ENCODE data around the gene SLC5A2.
"Not testable (repeated sequence)": the region's sequence is repeated elsewhere in the genome, so short reads cannot be mapped to it uniquely, and the experiment has no call there.

Gene SLC5A2

GRCh38 chr16:31505483-31505882 is 22.6 kb downstream of the SLC5A2 start:
- Histone ChIP-seq H3K9me3 (ENCODE audit: control insufficient read depth, low read length) (no peaks in the 10 kb centered on the region), H3K9ac (ENCODE audit: low read length) (no peak overlapping the region), H3K4me3 (ENCODE audit: low read length) (no peak overlapping the region), H3K36me3 (ENCODE audit: control insufficient read depth, insufficient read depth, low read length, severe bottlenecking) (peaks cover 1% of the 10 kb centered on the region), H3K4me1 (ENCODE audit: control insufficient read depth, insufficient read depth, low read length) (peaks cover 29% of the 10 kb centered on the region), H3K27me3 (replicated peaks; ENCODE audit: control insufficient read depth, insufficient read depth, low read length) (no peaks in the 10 kb centered on the region)
- no peak for DNase-seq (ENCODE audit: low read depth)

DNA sequence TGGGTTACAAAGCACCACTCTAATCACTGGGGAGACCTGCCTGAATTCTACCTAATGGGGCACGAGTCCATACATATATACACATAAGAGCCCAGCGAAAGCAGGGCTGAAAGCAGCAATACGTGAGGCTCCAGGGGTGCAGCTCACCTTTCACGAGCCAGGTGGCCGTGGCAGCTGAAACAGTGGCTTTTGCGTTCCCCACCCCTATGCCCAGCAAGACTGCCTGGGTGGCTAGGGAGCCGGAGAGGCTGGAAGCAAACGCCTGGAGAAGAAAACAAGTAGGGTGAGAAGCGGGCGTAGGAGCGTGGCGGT is 24.6 kb downstream of the SLC5A2 start:
- DNase-seq (ENCODE audit: low read depth), result no peak
- no peaks in the 10 kb centered on the region for H3K36me3 ChIP-seq (ENCODE audit: control insufficient read depth, insufficient read depth, low read length, severe bottlenecking)

DNA sequence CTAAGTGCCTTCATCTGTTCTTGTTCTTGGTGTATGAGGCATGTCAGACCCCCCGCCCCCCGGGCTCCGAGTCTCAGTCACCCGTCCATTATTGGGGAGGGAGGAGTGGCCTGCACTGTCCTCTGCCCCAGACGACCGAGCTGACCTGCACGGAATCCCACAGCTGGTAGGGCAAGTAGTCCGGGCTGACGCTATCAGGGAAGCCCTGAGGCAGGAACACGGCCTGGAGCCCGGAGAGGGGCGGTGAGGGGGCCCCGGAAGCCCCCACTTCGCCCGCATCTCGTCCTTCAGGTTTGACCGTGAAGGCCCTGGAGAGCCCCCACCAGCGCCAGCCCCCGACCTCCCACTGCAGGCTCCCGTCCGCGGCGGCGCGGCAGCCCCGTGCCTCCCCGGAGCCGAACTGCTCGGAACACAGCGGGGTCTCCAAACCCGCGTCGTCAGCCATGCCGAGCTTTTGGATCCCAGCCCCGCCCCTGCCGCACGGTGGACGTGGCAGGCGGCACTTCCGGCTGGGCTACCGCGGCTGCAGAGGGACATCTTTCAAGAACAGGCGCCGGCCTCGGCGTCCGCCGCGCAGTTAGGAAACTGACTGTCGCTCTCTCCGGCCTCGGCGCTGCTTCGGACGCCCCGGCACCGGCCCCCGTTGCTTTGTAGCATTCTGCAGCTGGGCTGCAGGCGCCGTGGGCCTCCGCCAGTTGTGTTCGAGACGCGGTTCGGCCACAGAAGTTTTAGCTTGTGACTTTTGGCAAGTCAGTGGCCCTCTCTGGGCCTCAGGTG is 25.2 kb downstream of the SLC5A2 start, which contains the start of gene RUSF1:
RUSF1 (minus strand) TSS at position 463 of the 777 bp plus-strand sequence; CDS start at position 445, 18 bp downstream.
- no peaks in the 10 kb centered on the region for H3K9me3 ChIP-seq (ENCODE audit: control insufficient read depth, low read length)
- peak within 1 kb of the TSS; percentile 95 for H3K4me3 ChIP-seq (ENCODE audit: low read length)
- H3K9ac ChIP-seq (ENCODE audit: low read length), result peak within 1 kb of the TSS; percentile 92
- no peaks in the 10 kb centered on the region for H3K36me3 ChIP-seq (ENCODE audit: control insufficient read depth, insufficient read depth, low read length, severe bottlenecking)
- H3K4me1 ChIP-seq (ENCODE audit: control insufficient read depth, insufficient read depth, low read length), result peaks cover 21% of the 10 kb centered on the region
- H3K27me3 ChIP-seq (replicated peaks; ENCODE audit: control insufficient read depth, insufficient read depth, low read length), result no peaks in the 10 kb centered on the region
- peak; percentile 95 for DNase-seq (ENCODE audit: low read depth)

More for the DNA sequence above, 24.6 kb downstream of the SLC5A2 start:
- Histone ChIP-seq H3K4me3 (ENCODE audit: low read length) (peak overlapping the region; percentile 95), H3K9ac (ENCODE audit: low read length) (peak overlapping the region; percentile 92), H3K9me3 (ENCODE audit: control insufficient read depth, low read length) (no peaks in the 10 kb centered on the region), H3K27me3 (replicated peaks; ENCODE audit: control insufficient read depth, insufficient read depth, low read length) (no peaks in the 10 kb centered on the region), H3K4me1 (ENCODE audit: control insufficient read depth, insufficient read depth, low read length) (peaks cover 27% of the 10 kb centered on the region)

DNA sequence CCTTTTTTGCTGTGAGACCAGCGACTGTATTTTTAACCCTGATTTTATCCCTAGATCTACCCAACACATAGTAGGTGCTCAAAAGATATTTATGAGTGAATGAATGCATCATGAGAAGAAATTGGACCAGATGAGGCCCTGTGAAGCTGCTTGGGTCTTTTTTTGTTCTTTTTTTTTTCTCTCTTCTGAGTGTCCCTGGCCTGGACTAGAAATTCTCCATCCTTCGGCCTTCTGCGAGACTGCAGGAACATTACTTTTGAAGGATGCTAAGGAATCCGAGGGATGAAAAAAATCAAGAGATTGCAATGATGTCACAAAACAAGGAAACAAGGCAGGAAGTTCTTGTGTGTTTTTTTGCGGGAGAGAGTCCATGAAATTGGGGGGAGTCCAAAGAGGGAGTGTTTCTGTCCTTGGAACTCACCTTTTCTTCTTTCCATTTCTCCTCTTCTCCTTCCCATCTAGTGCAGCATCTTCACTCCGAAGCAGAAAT is 25.8 kb downstream of the SLC5A2 start:
- no peaks in the 10 kb centered on the region for H3K36me3 ChIP-seq (ENCODE audit: control insufficient read depth, insufficient read depth, low read length, severe bottlenecking)
- DNase-seq (ENCODE audit: low read depth), result peak; percentile 58
- peak overlapping the region; percentile 92 for H3K9ac ChIP-seq (ENCODE audit: low read length)
- peak overlapping the region; percentile 95 for H3K4me3 ChIP-seq (ENCODE audit: low read length)
- peaks cover 18% of the 10 kb centered on the region for H3K4me1 ChIP-seq (ENCODE audit: control insufficient read depth, insufficient read depth, low read length)
- no peaks in the 10 kb centered on the region for H3K9me3 ChIP-seq (ENCODE audit: control insufficient read depth, low read length)
- no peaks in the 10 kb centered on the region for H3K27me3 ChIP-seq (replicated peaks; ENCODE audit: control insufficient read depth, insufficient read depth, low read length)

DNA sequence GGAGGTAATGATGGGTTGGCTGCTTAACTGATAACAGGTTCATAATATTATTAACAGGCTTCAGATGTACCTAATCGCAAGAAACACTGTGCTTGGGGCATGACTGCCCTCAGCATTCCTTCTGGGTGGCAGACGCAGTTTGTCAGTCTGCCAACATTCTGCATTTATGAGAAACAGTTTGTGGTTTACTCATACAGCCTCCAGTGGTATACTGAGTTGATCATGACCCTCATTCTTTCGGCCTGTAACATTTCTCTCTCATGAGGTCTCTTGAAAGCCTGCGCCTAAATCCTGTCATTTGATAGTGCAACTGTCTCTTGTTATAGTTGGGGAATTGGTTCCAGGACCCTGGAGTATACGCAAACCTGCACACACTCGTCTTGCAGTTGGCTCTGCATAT is 30.2 kb downstream of the SLC5A2 start:
- no peaks in the 10 kb centered on the region for H3K27me3 ChIP-seq (replicated peaks; ENCODE audit: control insufficient read depth, insufficient read depth, low read length)
- no peak overlapping the region for H3K4me3 ChIP-seq (ENCODE audit: low read length)
- no peaks in the 10 kb centered on the region for H3K36me3 ChIP-seq (ENCODE audit: control insufficient read depth, insufficient read depth, low read length, severe bottlenecking)
- peak; percentile 86 for DNase-seq (ENCODE audit: low read depth)
- peaks cover 9% of the 10 kb centered on the region for H3K4me1 ChIP-seq (ENCODE audit: control insufficient read depth, insufficient read depth, low read length)
- H3K9ac ChIP-seq (ENCODE audit: low read length), result no peak overlapping the region
- no peaks in the 10 kb centered on the region for H3K9me3 ChIP-seq (ENCODE audit: control insufficient read depth, low read length)

- DNase-seq (ENCODE audit: low read depth), result no peak
- H3K4me1 ChIP-seq (ENCODE audit: control insufficient read depth, insufficient read depth, low read length), result peaks cover 8% of the 10 kb centered on the region
- H3K27me3 ChIP-seq (replicated peaks; ENCODE audit: control insufficient read depth, insufficient read depth, low read length), result no peaks in the 10 kb centered on the region
- no peak overlapping the region for H3K4me3 ChIP-seq (ENCODE audit: low read length)
- H3K36me3 ChIP-seq (ENCODE audit: control insufficient read depth, insufficient read depth, low read length, severe bottlenecking), result no peaks in the 10 kb centered on the region
- H3K9ac ChIP-seq (ENCODE audit: low read length), result no peak overlapping the region
- H3K9me3 ChIP-seq (ENCODE audit: control insufficient read depth, low read length), result no peaks in the 10 kb centered on the region
These were observed 31.0 kb downstream of the SLC5A2 start for GRCh38 chr16:31513884-31514283.

- no peaks in the 10 kb centered on the region for H3K27me3 ChIP-seq (replicated peaks; ENCODE audit: control insufficient read depth, insufficient read depth, low read length)
- H3K4me3 ChIP-seq (ENCODE audit: low read length), result no peak overlapping the region
- H3K36me3 ChIP-seq (ENCODE audit: control insufficient read depth, insufficient read depth, low read length, severe bottlenecking), result no peaks in the 10 kb centered on the region
- H3K4me1 ChIP-seq (ENCODE audit: control insufficient read depth, insufficient read depth, low read length), result no peaks in the 10 kb centered on the region
- no peaks in the 10 kb centered on the region for H3K9me3 ChIP-seq (ENCODE audit: control insufficient read depth, low read length)
- DNase-seq (ENCODE audit: low read depth), result no peak
- H3K9ac ChIP-seq (ENCODE audit: low read length), result no peak overlapping the region
These were observed 35.0 kb downstream of the SLC5A2 start for GRCh38 chr16:31517800-31518402.

GRCh38 chr16:31519759-31520431 is 37.0 kb downstream of the SLC5A2 start:
- DNase-seq (ENCODE audit: low read depth), result no peak
- H3K36me3 ChIP-seq (ENCODE audit: control insufficient read depth, insufficient read depth, low read length, severe bottlenecking), result no peaks in the 10 kb centered on the region

GRCh38 chr16:31521368-31521767 is 38.4 kb downstream of the SLC5A2 start:
- no peak for DNase-seq (ENCODE audit: low read depth)
- peaks cover 2% of the 10 kb centered on the region for H3K27me3 ChIP-seq (replicated peaks; ENCODE audit: control insufficient read depth, insufficient read depth, low read length)
- no peaks in the 10 kb centered on the region for H3K4me1 ChIP-seq (ENCODE audit: control insufficient read depth, insufficient read depth, low read length)
- H3K36me3 ChIP-seq (ENCODE audit: control insufficient read depth, insufficient read depth, low read length, severe bottlenecking), result no peaks in the 10 kb centered on the region
- no peak overlapping the region for H3K4me3 ChIP-seq (ENCODE audit: low read length)
- H3K9me3 ChIP-seq (ENCODE audit: control insufficient read depth, low read length), result no peaks in the 10 kb centered on the region
- no peak overlapping the region for H3K9ac ChIP-seq (ENCODE audit: low read length)

More at GRCh38 chr16:31519759-31520431, 37.0 kb downstream of the SLC5A2 start:
- Histone ChIP-seq H3K27me3 (replicated peaks; ENCODE audit: control insufficient read depth, insufficient read depth, low read length) (peaks cover 2% of the 10 kb centered on the region), H3K9me3 (ENCODE audit: control insufficient read depth, low read length) (no peaks in the 10 kb centered on the region), H3K4me3 (ENCODE audit: low read length) (no peak overlapping the region), H3K9ac (ENCODE audit: low read length) (no peak overlapping the region), H3K4me1 (ENCODE audit: control insufficient read depth, insufficient read depth, low read length) (no peaks in the 10 kb centered on the region)

DNA sequence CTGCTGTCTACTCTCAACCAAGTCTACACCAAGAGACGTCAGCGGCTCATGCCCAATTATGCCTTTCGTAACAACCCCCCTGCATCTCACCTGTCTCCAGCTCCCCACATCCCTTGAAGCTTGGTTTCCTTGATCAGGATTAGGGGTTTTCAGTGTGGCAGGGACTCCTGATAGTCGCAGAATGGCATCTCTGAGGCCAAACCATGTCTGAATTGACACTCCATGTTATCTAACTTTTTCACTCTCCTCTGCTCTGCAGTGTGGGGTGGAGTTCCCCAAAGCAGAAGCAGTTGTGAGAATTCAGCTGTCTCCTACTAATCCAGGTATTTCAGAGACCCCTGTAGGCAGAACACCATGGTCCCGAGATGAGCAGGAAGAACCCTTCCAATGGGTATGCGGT is 39.1 kb downstream of the SLC5A2 start:
- no peak overlapping the region for H3K9ac ChIP-seq (ENCODE audit: low read length)
- no peak overlapping the region for H3K4me3 ChIP-seq (ENCODE audit: low read length)
- H3K27me3 ChIP-seq (replicated peaks; ENCODE audit: control insufficient read depth, insufficient read depth, low read length), result peaks cover 2% of the 10 kb centered on the region
- no peak for DNase-seq (ENCODE audit: low read depth)
- H3K4me1 ChIP-seq (ENCODE audit: control insufficient read depth, insufficient read depth, low read length), result no peaks in the 10 kb centered on the region
- no peaks in the 10 kb centered on the region for H3K36me3 ChIP-seq (ENCODE audit: control insufficient read depth, insufficient read depth, low read length, severe bottlenecking)
- no peaks in the 10 kb centered on the region for H3K9me3 ChIP-seq (ENCODE audit: control insufficient read depth, low read length)

DNA sequence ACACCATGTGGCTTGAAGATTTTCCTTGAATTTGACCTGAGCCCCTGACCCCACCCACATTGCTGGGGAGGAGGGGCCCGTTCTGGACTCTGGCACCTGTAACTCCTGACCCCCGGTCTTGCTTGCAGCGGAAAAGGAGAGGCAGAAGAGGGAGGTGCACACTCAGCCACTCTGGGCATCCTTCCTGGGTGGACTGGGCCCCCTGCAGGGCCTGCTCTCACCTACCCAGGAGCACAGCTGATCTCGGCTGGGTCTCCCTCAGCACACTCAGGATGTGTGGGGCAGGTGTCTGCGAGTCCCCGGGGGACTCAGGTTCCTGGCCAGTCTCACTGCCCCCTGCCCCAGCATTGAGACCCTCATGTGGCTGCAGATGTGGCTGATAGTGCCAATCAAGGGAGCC is 40.8 kb downstream of the SLC5A2 start:
- H3K27me3 ChIP-seq (replicated peaks; ENCODE audit: control insufficient read depth, insufficient read depth, low read length), result peaks cover 16% of the 10 kb centered on the region
- not testable (repeated sequence) for DNase-seq (ENCODE audit: low read depth)

More for the DNA sequence above, 40.8 kb downstream of the SLC5A2 start:
- H3K9ac ChIP-seq (ENCODE audit: low read length); H3K4me1 ChIP-seq (ENCODE audit: control insufficient read depth, insufficient read depth, low read length); H3K36me3 ChIP-seq (ENCODE audit: control insufficient read depth, insufficient read depth, low read length, severe bottlenecking); H3K9me3 ChIP-seq (ENCODE audit: control insufficient read depth, low read length); H3K4me3 ChIP-seq (ENCODE audit: low read length): not testable (repeated sequence)

All from adipocyte (in vitro differentiated cells).